ENCODE measurements around the gene ASB10. TPM values are rescaled to one million over a fixed set of nuclear protein-coding genes. Genes with fewer than 3 reads are reported as not detected.

Gene ASB10
- total RNA-seq, 1 experiment from 2014 or later: not detected

- peak; percentile 76 for DNase-seq (ENCODE audit: low spot score)
- in situ Hi-C loops (cut with HindIII; ENCODE audit: low sequenced_read_pairs): no loop called here
Measured at GRCh38 chr7:151172273-151173141, 14.5 kb downstream of the ASB10 start.

GRCh38 chr7:151168787-151169162, 18.3 kb downstream of the ASB10 start:
- no peak for DNase-seq (ENCODE audit: low spot score)
- in situ Hi-C loops (cut with HindIII; ENCODE audit: low sequenced_read_pairs): loop anchor here (5.0 kb wide), 1 partner anchor 136 kb away; no protein-coding TSS in a partner anchor

DNA sequence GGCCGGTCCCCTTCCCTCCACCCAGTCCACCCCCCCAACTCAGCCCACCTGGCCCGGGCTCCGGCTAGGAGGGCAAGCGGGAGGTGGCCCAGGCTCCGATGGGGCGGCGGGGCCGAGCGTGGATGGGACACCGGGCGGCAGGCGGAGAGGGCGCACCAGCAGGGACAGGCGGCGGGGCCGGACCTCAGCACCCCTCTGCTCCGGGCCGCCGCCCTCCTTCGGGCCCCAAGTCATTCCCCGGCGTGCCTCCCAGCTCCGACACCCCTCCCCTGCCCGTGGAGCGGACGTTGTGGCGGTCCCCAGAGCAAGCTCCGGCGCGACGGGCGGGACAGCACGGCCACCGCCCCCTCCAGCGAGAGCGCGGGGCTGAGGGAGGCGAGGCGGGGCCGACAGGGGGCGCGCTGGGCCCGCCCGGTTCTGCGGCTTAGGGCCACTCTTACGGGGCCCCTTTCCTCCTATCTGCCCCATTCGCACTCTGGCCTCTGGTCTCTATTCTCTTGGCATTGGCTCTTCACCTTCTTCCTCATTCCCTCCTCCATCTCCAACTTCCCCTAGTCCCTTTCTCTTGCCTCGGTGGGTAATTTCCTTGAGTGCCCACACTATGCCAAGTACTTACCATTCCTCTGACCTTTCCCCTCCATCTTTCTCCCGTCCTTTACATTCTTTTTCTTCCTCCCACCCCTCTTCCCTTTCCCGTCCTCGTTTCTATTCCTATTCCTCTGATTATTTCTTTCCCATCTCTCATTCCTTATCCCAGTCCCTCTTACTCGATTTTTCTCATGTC, 18.9 kb downstream of the ASB10 start:
- DNase-seq (ENCODE audit: low spot score): no peak
- in situ Hi-C loops (cut with HindIII; ENCODE audit: low sequenced_read_pairs): loop anchor here (5.0 kb wide), 1 partner anchor 136 kb away; no protein-coding TSS in a partner anchor

GRCh38 chr7:151167197-151167961, 19.7 kb downstream of the ASB10 start, which contains the start of gene GBX1:
TSS of gene GBX1 (minus strand) at chr7:151167694. CDS start at chr7:151167548, 146 bp downstream.
- DNase-seq (ENCODE audit: low spot score): no peak
- in situ Hi-C loops (cut with HindIII; ENCODE audit: low sequenced_read_pairs): loop anchor here (5.0 kb wide), 1 partner anchor 135 kb away; no protein-coding TSS in a partner anchor

GRCh38 chr7:151166629-151167196, 20.3 kb downstream of the ASB10 start:
- no peak for DNase-seq (ENCODE audit: low spot score)
- in situ Hi-C loops (cut with HindIII; ENCODE audit: low sequenced_read_pairs): loop anchor here (5.0 kb wide), 1 partner anchor 134 kb away; no protein-coding TSS in a partner anchor

- in situ Hi-C loops (cut with HindIII; ENCODE audit: low sequenced_read_pairs): no loop called here
Measured at GRCh38 chr7:151161757-151162156, 25.3 kb downstream of the ASB10 start.

DNA sequence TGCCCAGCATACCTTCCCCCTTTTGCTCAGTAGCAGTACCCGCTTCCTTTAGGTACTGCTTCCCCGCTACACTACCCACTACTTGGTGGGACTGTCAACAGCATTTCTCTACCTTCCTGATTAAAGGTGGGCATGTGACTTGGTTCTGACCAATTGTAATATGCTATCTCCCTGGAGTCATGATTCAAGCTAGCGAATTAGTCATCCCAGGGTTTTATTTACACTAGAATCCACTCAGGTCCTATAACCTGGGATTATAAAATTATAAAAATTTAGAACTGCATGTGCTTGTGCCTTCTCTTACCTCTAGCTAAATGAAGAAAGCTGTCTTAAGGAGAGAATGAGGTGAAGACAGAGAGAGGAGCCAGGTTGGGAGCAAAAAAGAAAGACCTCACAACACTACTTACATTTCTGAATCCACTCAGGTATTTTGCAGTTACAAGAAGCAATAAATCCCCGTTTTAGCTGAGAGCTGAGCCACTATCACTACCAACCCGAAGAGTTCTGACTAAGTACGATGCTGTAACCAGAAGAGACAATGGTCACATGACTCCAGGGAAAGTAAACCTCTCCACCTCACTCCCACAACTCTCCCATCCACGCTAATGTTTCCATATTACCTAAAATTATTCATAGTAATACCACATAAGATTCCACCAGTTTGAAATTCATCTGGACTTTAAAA, 29.3 kb downstream of the ASB10 start:
- DNase-seq (ENCODE audit: low spot score): no peak
- in situ Hi-C loops (cut with HindIII; ENCODE audit: low sequenced_read_pairs): no loop called here

More at GRCh38 chr7:151161757-151162156, 25.3 kb downstream of the ASB10 start:
- no peak for DNase-seq (ENCODE audit: low spot score)

GRCh38 chr7:151152643-151153513, 34.2 kb downstream of the ASB10 start:
- in situ Hi-C loops (cut with HindIII; ENCODE audit: low sequenced_read_pairs): no loop called here
- DNase-seq (ENCODE audit: low spot score): no peak

DNA sequence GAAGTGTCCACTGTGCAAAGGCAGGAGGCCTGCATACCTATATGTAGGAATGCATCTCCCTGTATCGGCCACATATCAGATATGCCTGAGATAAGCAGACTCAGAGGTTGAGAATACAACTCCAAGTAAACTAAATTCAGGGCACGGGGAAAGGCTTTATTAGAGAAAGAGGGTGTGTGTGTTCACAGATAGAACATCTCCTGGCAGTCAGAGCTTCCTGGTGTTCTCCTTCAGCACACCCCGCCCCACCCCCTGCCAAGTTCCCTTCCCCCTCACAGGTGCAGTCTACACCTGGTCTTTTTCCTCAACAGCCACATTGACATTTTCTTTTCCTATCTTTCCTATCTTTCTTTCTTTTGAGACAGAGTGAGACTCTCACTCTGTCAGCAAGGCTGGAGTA, 36.7 kb downstream of the ASB10 start:
- in situ Hi-C loops (cut with HindIII; ENCODE audit: low sequenced_read_pairs): no loop called here
- no peak for DNase-seq (ENCODE audit: low spot score)

- DNase-seq (ENCODE audit: low spot score): no peak
- in situ Hi-C loops (cut with HindIII; ENCODE audit: low sequenced_read_pairs): loop anchor here (5.0 kb wide), 1 partner anchor 59 kb away; no protein-coding TSS in a partner anchor
Measured at GRCh38 chr7:151148319-151149259, 38.5 kb downstream of the ASB10 start.

DNA sequence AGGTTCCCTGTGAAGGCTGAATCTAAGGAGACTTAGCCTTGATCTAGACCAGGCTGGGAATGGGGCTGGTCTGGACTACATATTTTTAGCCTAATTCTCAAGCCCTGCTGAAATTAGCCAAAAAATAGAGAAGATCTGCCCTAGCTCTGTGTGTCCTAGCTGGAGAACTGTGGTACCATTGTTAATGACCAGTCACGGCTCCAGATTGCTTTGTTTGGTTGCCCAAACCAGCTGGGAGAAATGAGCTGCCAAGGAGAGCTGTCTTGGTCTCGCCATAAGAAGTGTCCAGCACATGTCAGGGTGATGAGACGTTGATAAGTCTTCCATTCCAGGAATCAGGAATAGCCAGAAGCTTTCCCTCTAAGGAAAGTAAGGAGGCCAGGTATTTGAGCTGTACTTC, 40.3 kb downstream of the ASB10 start:
- in situ Hi-C loops (cut with HindIII; ENCODE audit: low sequenced_read_pairs): loop anchor here (5.0 kb wide), 1 partner anchor 61 kb away; no protein-coding TSS in a partner anchor
- DNase-seq (ENCODE audit: low spot score): peak; percentile 40

- no peak for DNase-seq (ENCODE audit: low spot score)
- in situ Hi-C loops (cut with HindIII; ENCODE audit: low sequenced_read_pairs): no loop called here
Measured at GRCh38 chr7:151144387-151144786, 42.7 kb downstream of the ASB10 start.

- in situ Hi-C loops (cut with HindIII; ENCODE audit: low sequenced_read_pairs): no loop called here
- DNase-seq (ENCODE audit: low spot score): peak; percentile 46
Measured at GRCh38 chr7:151143261-151144015, 43.6 kb downstream of the ASB10 start.

- in situ Hi-C loops (cut with HindIII; ENCODE audit: low sequenced_read_pairs): no loop called here
- DNase-seq (ENCODE audit: low spot score): no peak
Measured at GRCh38 chr7:151142686-151143040, 44.4 kb downstream of the ASB10 start.

- in situ Hi-C loops (cut with HindIII; ENCODE audit: low sequenced_read_pairs): no loop called here
- DNase-seq (ENCODE audit: low spot score): peak; percentile 38
Measured at GRCh38 chr7:151141855-151142685, 45.0 kb downstream of the ASB10 start.

Measured in G401 (cell line).